K562 (cell line): ENCODE data around the gene CAMK2G. TPM values are rescaled to one million over a fixed set of nuclear protein-coding genes. Genes with fewer than 3 reads are reported as not detected.

ENCODE experiments used
- ATAC-seq: fragments of 200-7000 bp; cut with Tn5 transposase; 3 replicates; pipeline ENCODE4 v1.9.1; 2020; ENCODE audit warnings: moderate library complexity
- BruUV-seq: library from RNA; stranded (reverse); fragments of 400-500 nt; replicated peaks from 2 replicates; lab custom pipeline; 2021; lab: Mats Ljungman, UMichigan
- CTCF ChIA-PET: fragments of 300-600 bp; formaldehyde crosslinking; extraction: SDS; loops from one replicate; lab custom pipeline; 2021; ENCODE audit warnings: low intra/inter-chr PET ratio; lab: Yijun Ruan, JAX
- POLR2A ChIA-PET: fragments of 300-600, 350-650 bp; sonication (Branson Sonifier 250); formaldehyde crosslinking; extraction: SDS; loops from one replicate; lab custom pipeline; 2021; ENCODE audit warnings: antibody characterized with exemption, inconsistent platforms; lab: Yijun Ruan, JAX
- DNase-seq, 4 experiments: peaks; one replicate each; pipeline versions ENCODE4 v3.0.0 to v3.0.0-alpha.2; 2011 to 2018; ENCODE audit warnings: low spot score in 3 of 4, mixed read lengths in 3 of 4; ENCODE audit errors: extremely low read depth in 1 of 4
- FAIRE-seq: peaks from 2 replicates; lab custom pipeline; 2011; peaks lifted over from hg19 to GRCh38; lab: Jason Lieb, UNC
- H2AFZ ChIP-seq: 2 replicates; pipeline ENCODE4 v1.6.0; 2011; ENCODE audit warnings: low read depth, low read length, control low read depth, inconsistent platforms
- H3K27ac ChIP-seq: fragments of 200-600 bp; 3 replicates; pipeline ENCODE4 v1.8.0; 2011; ENCODE audit warnings: low read depth, mild to moderate bottlenecking, control low read depth, inconsistent platforms, low read length, moderate library complexity, mixed read lengths; ENCODE audit errors: extremely low read depth
- H3K27me3 ChIP-seq, 2 experiments: fragments of 300-600 bp in 1 of 2; 2 replicates in 1 of 2; 3 replicates in 1 of 2; pipeline versions ENCODE4 v1.6.0 to v1.8.0; 2011; ENCODE audit warnings: inconsistent platforms in 2 of 2, low read length in 2 of 2, mild to moderate bottlenecking in 1 of 2, mixed read lengths in 1 of 2, moderate library complexity in 1 of 2; ENCODE audit not compliant: control insufficient read depth in 2 of 2, insufficient read depth in 2 of 2
- H3K36me3 ChIP-seq: fragments of 300-600 bp; 3 replicates; pipeline ENCODE4 v1.8.0; 2011; ENCODE audit warnings: mild to moderate bottlenecking, low read length, inconsistent platforms; ENCODE audit not compliant: control insufficient read depth, insufficient read depth
- H3K4me1 ChIP-seq, 2 experiments: fragments of 200-600 bp in 1 of 2; replicated peaks in 1 of 2; 2 replicates in 1 of 2; 3 replicates in 1 of 2; pipeline versions ENCODE4 v1.5.1 to v1.8.0; 2011; ENCODE audit warnings: inconsistent platforms in 2 of 2, low read length in 2 of 2, mild to moderate bottlenecking in 1 of 2, mixed read lengths in 1 of 2, moderate library complexity in 1 of 2; ENCODE audit not compliant: control insufficient read depth in 2 of 2, insufficient read depth in 2 of 2
- H3K4me2 ChIP-seq: 2 replicates; pipeline ENCODE4 v1.6.1; 2011; ENCODE audit warnings: low read length, control low read depth, inconsistent platforms, mixed read lengths; ENCODE audit not compliant: insufficient read depth
- H3K4me3 ChIP-seq: fragments of 200-600 bp; sonication (generic), shearing (Covaris generic); 2 replicates; pipeline ENCODE4 v1.5.1; 2016; ENCODE audit warnings: control low read depth, inconsistent platforms
- H3K79me2 ChIP-seq: fragments of 200-600 bp; 3 replicates; pipeline ENCODE4 v1.8.0; 2011; ENCODE audit warnings: low read length, inconsistent platforms; ENCODE audit not compliant: control insufficient read depth, insufficient read depth
- H3K9ac ChIP-seq, 2 experiments: 2 replicates each; pipeline versions ENCODE4 v1.6.0 to v1.6.1; 2011; ENCODE audit warnings: low read depth in 2 of 2, low read length in 2 of 2, control low read depth in 1 of 2, inconsistent platforms in 1 of 2, mild to moderate bottlenecking in 1 of 2, mixed read lengths in 1 of 2; ENCODE audit not compliant: insufficient read depth in 1 of 2
- H3K9me1 ChIP-seq: one replicate; pipeline ENCODE4 v1.6.0; 2011; ENCODE audit warnings: inconsistent platforms, mild to moderate bottlenecking, low read length, moderate library complexity; ENCODE audit not compliant: control insufficient read depth, insufficient read depth
- H3K9me3 ChIP-seq: replicated peaks from 2 replicates; pipeline ENCODE4 v1.5.1; 2011; ENCODE audit warnings: low read depth, low read length, inconsistent platforms; ENCODE audit not compliant: control insufficient read depth, insufficient read depth
- H4K20me1 ChIP-seq: replicated peaks from 2 replicates; pipeline ENCODE4 v1.6.1; 2011; ENCODE audit warnings: low read length, inconsistent platforms, mixed read lengths; ENCODE audit not compliant: control insufficient read depth, insufficient read depth
- ARNT ChIP-seq, 2 experiments: fragments of 450-650 bp; IDR thresholded peaks; 2 replicates each; pipeline ENCODE4 v1.6.1; 2016; ENCODE audit warnings: mild to moderate bottlenecking in 1 of 2
- BCOR ChIP-seq: fragments of 450-650 bp; IDR thresholded peaks from 2 replicates; pipeline ENCODE4 v1.6.1; 2016
- FOXK2 ChIP-seq, 2 experiments: fragments of 450-650 bp; IDR thresholded peaks in 1 of 2; conservative IDR thresholded peaks in 1 of 2; 2 replicates each; pipeline ENCODE4 v1.6.1; 2016; ENCODE audit warnings: low read depth in 2 of 2, mild to moderate bottlenecking in 1 of 2
- KDM1A ChIP-seq, 2 experiments: fragments of 450-650 bp; IDR thresholded peaks; 2 replicates each; pipeline ENCODE4 v1.6.1; 2016; ENCODE audit warnings: mild to moderate bottlenecking in 2 of 2
- RBM25 ChIP-seq: fragments of 200-400 bp; formaldehyde crosslinking; IDR thresholded peaks from 2 replicates; pipeline ENCODE4 v1.6.1; 2018; ENCODE audit warnings: low read length, low read depth, moderate library complexity; ENCODE audit not compliant: severe bottlenecking
- ZNF121 ChIP-seq: sonication (generic); formaldehyde crosslinking; conservative IDR thresholded peaks from 2 replicates; pipeline ENCODE4 v1.8.0; 2022; ENCODE audit warnings: missing genetic modification reagents
- WGBS: fragments of 100-300 bp; shearing (Covaris generic); methylation state at CpG from one replicate; pipeline ENCODE4 v1.1.6; 2016; ENCODE audit warnings: low coverage, mixed read lengths; ENCODE audit not compliant: insufficient coverage; ENCODE audit errors: missing lambda C conversion rate; 5-methylcytosine and 5-hydroxymethylcytosine counted together
- in situ Hi-C: fragments of 300-500 bp; cut with MboI; formaldehyde crosslinking; loops from 4 replicates; pipeline ENCODE4 v1.15.0; 2018; ENCODE audit warnings: inconsistent platforms, mixed read lengths
- intact Hi-C: fragments of 100-400 bp; cut with micrococcal nuclease; formaldehyde crosslinking; loops from 2 replicates; pipeline ENCODE4 v1.14.2; 2022
- polyA plus RNA-seq, 8 experiments: library from polyadenylated mRNA; depleted of rRNA in 4 of 8; stranded (reverse) in 5 of 8; unstranded in 3 of 8; fragments of >200 nt; fragmentation: Nextera tagmentation in 2 of 8; fragmentation: Illumina TruSeq in 1 of 8; extraction: Ambion mirVana in 2 of 8; extraction: Trizol in 1 of 8; gene quantifications; 2 replicates each; pipeline versions ENCODE4 v1.2.1 to v1.2.3, GENCODE V29; 2011 to 2014; ENCODE audit warnings: inconsistent platforms in 1 of 8, missing spikeins in 1 of 8
- total RNA-seq, 7 experiments: library from RNA; depleted of rRNA in 6 of 7; stranded (reverse); fragments of >200 nt in 6 of 7; fragmentation: Illumina TruSeq in 2 of 7; extraction: Trizol in 2 of 7; gene quantifications; 2 replicates each; pipeline versions ENCODE4 v1.2.1 to v1.2.3, GENCODE V29; 2011 to 2021; ENCODE audit warnings: low replicate concordance in 1 of 7

The CAMK2G gene
- total and polyA plus RNA-seq, 9 of the 15 experiments (the other 6 are each of a cell fraction or from before 2014, with no cell fraction given), result 9.0 to 37.9 (median 32.6) TPM

DNA sequence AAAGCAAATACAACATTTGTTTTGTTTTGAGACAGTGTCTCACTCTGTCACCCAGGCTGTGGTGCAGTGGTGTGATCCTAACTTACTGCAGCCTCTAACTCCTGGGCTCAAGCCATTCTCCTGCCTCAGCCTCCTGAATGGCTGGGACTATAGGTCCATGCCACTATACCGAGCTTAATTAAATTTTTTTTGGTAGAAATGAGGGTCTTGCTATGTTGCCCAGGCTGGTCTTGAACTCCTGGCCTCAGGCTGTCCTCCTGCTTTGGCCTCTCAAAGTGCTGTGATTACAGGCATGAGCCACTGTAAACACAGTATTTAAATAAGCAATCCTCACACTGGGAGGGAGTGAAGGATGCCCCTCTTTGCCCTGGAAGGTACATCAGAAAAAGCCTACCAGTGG is 4.0 kb upstream of the CAMK2G start:
- FAIRE-seq (no peak), ATAC-seq (no peak), DNase-seq (no peak)
- no TSS peak for BruUV-seq
- no peak overlapping the region for H3K4me2 ChIP-seq
- ChIA-PET CTCF (no interaction called here), POLR2A (interaction anchor here (0.6 to 1.3 kb wide), 2 partner anchors 11 to 130 kb away, joined by 3 to 5 read pairs; no protein-coding TSS in a partner anchor)
- WGBS, result 29% methylated on average over 1 of the region's 1 CpG
- H3K9ac ChIP-seq, result no peak overlapping the region
- no peaks in the 10 kb centered on the region for H3K9me3 ChIP-seq
- no peaks in the 10 kb centered on the region for H3K36me3 ChIP-seq
- H3K4me1 ChIP-seq, result peaks cover 22 to 32% of the 10 kb centered on the region in 2 experiments; a peak in 4 of 5 replicates
- intact Hi-C loops, result loop anchor here (2.0 kb wide), 2 partner anchors 68 to 226 kb away; partner anchors contain the start of gene NDST2
- H3K27me3 ChIP-seq, result no peaks in the 10 kb centered on the region
- peaks cover under 1% of the 10 kb centered on the region; the same call in 1 of the 2 replicates for H4K20me1 ChIP-seq
- H3K4me3 ChIP-seq, result no peak overlapping the region
- H3K9me1 ChIP-seq, result no peaks in the 10 kb centered on the region
- H3K27ac ChIP-seq, result no peak overlapping the region
- TF ChIP-seq ZNF121 (CRISPR knock-in tag), result peak; percentile 92
- peak; percentile 34; the same call in 1 of the 2 replicates for TF ChIP-seq BCOR
- TF ChIP-seq RBM25, result peak; percentile 23
- TF ChIP-seq FOXK2 (conservative IDR thresholded peaks at IDR 0.05 in 1 of 2, IDR thresholded peaks at IDR 0.05 in 1 of 2; ENCODE audit: low read depth in 2 of 2), result no peak
- TF ChIP-seq ARNT (IDR thresholded peaks at IDR 0.05), result no peak
- TF ChIP-seq KDM1A (IDR thresholded peaks at IDR 0.05), result 0 out of 4 replicates have a peak, but pooled peaks of 1 of the 2 experiments have one; percentile 23
- H2AFZ ChIP-seq, result no peak overlapping the region
- peaks cover 1% of the 10 kb centered on the region; the same call in 2 of the 3 replicates for H3K79me2 ChIP-seq
- in situ Hi-C loops, result loop anchor here (5.0 to 10.0 kb wide), 3 partner anchors 101 to 626 kb away; partner anchors contain the start of gene MRPS16
